Measurements from ENCODE around the gene NKIRAS2. TPM values are rescaled to one million over a fixed set of nuclear protein-coding genes. Genes with fewer than 3 reads are reported as not detected.

Gene NKIRAS2
- polyA plus RNA-seq (2013), result 51.0 and 51.4 TPM in 2 replicates

DNA sequence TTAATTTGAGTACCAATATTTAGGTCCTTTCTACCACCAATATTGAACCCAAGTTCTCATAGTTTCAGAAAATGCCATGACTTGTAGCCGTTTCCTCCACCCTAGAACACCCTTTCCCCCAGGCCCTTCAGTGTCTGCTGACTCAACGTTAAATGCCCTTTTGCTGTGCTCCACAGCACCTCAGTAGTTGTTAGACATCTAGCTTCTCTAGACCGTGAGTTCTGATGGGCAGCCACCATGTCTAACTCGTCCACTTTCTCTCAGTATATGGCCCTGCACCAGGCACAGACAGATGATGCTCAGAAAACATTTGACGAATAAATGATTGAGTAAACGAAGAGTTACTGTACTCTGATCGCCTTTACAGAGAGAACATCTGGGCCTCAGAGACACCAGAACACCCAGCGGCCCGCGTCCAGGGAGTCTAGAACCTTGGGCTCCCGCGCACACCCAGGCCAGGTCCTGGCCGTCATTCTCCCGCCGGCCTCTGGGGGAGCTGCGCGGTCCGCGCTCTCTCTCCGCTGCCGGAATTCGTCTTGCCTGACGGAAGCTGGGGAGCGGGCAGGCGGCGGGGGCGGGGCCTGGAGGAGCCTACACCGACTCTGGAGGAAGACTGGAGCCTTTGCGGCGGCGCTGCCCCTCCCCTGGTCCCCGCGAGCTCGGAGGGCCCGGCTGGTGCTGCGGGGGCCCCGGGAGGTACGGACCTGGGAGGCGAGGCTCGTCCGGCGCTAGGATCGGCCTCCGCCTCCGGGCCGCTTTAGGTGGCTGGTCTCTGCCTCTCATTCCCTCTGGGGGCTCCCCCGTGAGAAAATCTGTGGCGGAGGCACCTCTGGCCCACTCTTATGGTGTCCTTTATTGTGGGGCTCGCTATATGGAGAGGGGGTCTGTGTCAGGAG lies at the start of gene NKIRAS2:
Gene NKIRAS2, plus strand, starts transcription at position 582 of the 896 bp plus-strand sequence. CDS start 1,488 bp downstream, outside the sequence.
- Histone ChIP-seq H3K14ac (ENCODE audit: low read length) (peak within 1 kb of the TSS; percentile 72), H3K4me1 (ENCODE audit: control insufficient read depth in 1 of 2, insufficient read depth in 2 of 2, low read length in 2 of 2) (peaks cover 5 to 15% of the 10 kb centered on the region in 2 experiments), H3K9ac (ENCODE audit: low read length) (peak within 1 kb of the TSS; percentile 94), H3K9me3 (ENCODE audit: insufficient read depth, low read depth, low read length) (peaks cover 3% of the 10 kb centered on the region), H3K79me1 (ENCODE audit: low read length) (peaks cover 18% of the 10 kb centered on the region), H4K91ac (ENCODE audit: low read depth, low read length) (peak within 1 kb of the TSS; percentile 95), H2BK120ac (ENCODE audit: insufficient read depth, low read length, poor library complexity) (peak within 1 kb of the TSS; percentile 77), H4K8ac (ENCODE audit: low read depth, low read length) (peak within 1 kb of the TSS; percentile 98), H2AFZ (ENCODE audit: insufficient read depth, low read length, poor library complexity) (peak within 1 kb of the TSS; percentile 64), H4K12ac (ENCODE audit: low read depth, low read length) (peak within 1 kb of the TSS; percentile 94), H2BK12ac (ENCODE audit: low read length) (no peak within 1 kb of the TSS), H3K23ac (ENCODE audit: low read length) (no peak within 1 kb of the TSS), H3K18ac (ENCODE audit: low read length) (peak within 1 kb of the TSS; percentile 94), H3K36me3 (ENCODE audit: control insufficient read depth in 1 of 2, insufficient read depth in 2 of 2, low read length in 2 of 2) (peaks cover 19 to 30% of the 10 kb centered on the region in 2 experiments), H3K4me2 (ENCODE audit: low read length) (peak within 1 kb of the TSS; percentile 77), H3K79me2 (ENCODE audit: control insufficient read depth, insufficient read depth, low read length, poor library complexity) (peaks cover 17% of the 10 kb centered on the region), H2BK5ac (ENCODE audit: low read depth, low read length, poor library complexity) (peak within 1 kb of the TSS; percentile 76), H3K4me3 (ENCODE audit: low read depth, low read length) (peak within 1 kb of the TSS; percentile 95), H3K27ac (ENCODE audit: low read depth, low read length) (no peak within 1 kb of the TSS), H3K4ac (ENCODE audit: low read depth, low read length) (peak within 1 kb of the TSS; percentile 99), H2AK5ac (ENCODE audit: low read length) (peak within 1 kb of the TSS; percentile 80), H3K27me3 (ENCODE audit: insufficient read depth, low read length) (no peaks in the 10 kb centered on the region)
- DNase-seq, result peak; percentile 91 to 95
- WGBS (ENCODE audit: extremely low coverage, insufficient coverage, insufficient read length), result no CpG with 5 or more reads among the region's 49 CpGs

DNA sequence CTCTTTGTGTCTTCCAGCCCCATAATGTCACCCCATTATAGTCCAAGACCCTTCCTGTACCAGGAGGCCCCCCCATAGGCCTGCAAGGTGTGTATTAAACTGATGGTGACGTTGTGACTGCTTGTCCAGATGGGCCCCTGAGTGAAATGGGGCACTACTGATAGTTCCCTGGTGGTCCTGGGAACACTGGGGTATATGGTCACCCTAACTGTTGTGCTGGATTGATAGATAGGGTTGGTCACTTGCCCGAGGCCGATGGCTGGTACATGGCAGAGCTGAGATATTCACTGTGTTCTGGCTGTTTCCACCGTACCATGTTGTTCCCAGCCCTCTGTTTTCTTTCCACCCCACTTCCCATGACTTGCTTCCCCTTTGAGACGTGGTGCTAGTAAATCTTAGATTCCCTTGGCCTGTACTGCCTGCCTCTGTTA lies 49.0 kb upstream of the NKIRAS2 start:
- no peaks in the 10 kb centered on the region for H3K9me3 ChIP-seq (ENCODE audit: insufficient read depth, low read depth, low read length)
- H3K4me1 ChIP-seq (ENCODE audit: control insufficient read depth in 1 of 2, insufficient read depth in 2 of 2, low read length in 2 of 2), result peaks cover 5 to 6% of the 10 kb centered on the region in 2 experiments
- H2AFZ ChIP-seq (ENCODE audit: insufficient read depth, low read length, poor library complexity), result no peak overlapping the region
- H3K27ac ChIP-seq (ENCODE audit: low read depth, low read length), result no peak overlapping the region
- H3K4ac ChIP-seq (ENCODE audit: low read depth, low read length), result no peak overlapping the region
- H3K4me2 ChIP-seq (ENCODE audit: low read length), result no peak overlapping the region
- no peak overlapping the region for H2BK120ac ChIP-seq (ENCODE audit: insufficient read depth, low read length, poor library complexity)
- H4K12ac ChIP-seq (ENCODE audit: low read depth, low read length), result no peak overlapping the region
- no peak overlapping the region for H4K91ac ChIP-seq (ENCODE audit: low read depth, low read length)
- H3K23ac ChIP-seq (ENCODE audit: low read length), result no peak overlapping the region
- H3K14ac ChIP-seq (ENCODE audit: low read length), result no peak overlapping the region
- peaks cover 6% of the 10 kb centered on the region for H3K79me2 ChIP-seq (ENCODE audit: control insufficient read depth, insufficient read depth, low read length, poor library complexity)
- H3K27me3 ChIP-seq (ENCODE audit: insufficient read depth, low read length), result no peaks in the 10 kb centered on the region
- H3K9ac ChIP-seq (ENCODE audit: low read length), result no peak overlapping the region
- H3K18ac ChIP-seq (ENCODE audit: low read length), result no peak overlapping the region
- peaks cover 6% of the 10 kb centered on the region for H3K79me1 ChIP-seq (ENCODE audit: low read length)
- DNase-seq, result no peak
- WGBS (ENCODE audit: extremely low coverage, insufficient coverage, insufficient read length), result no CpG with 5 or more reads among the region's 5 CpGs
- no peak overlapping the region for H2BK5ac ChIP-seq (ENCODE audit: low read depth, low read length, poor library complexity)
- no peak overlapping the region for H2BK12ac ChIP-seq (ENCODE audit: low read length)
- peaks cover 56 to 62% of the 10 kb centered on the region in 2 experiments for H3K36me3 ChIP-seq (ENCODE audit: control insufficient read depth in 1 of 2, insufficient read depth in 2 of 2, low read length in 2 of 2)
- H3K4me3 ChIP-seq (ENCODE audit: low read depth, low read length), result no peak overlapping the region
- H2AK5ac ChIP-seq (ENCODE audit: low read length), result no peak overlapping the region
- H4K8ac ChIP-seq (ENCODE audit: low read depth, low read length), result no peak overlapping the region

DNA sequence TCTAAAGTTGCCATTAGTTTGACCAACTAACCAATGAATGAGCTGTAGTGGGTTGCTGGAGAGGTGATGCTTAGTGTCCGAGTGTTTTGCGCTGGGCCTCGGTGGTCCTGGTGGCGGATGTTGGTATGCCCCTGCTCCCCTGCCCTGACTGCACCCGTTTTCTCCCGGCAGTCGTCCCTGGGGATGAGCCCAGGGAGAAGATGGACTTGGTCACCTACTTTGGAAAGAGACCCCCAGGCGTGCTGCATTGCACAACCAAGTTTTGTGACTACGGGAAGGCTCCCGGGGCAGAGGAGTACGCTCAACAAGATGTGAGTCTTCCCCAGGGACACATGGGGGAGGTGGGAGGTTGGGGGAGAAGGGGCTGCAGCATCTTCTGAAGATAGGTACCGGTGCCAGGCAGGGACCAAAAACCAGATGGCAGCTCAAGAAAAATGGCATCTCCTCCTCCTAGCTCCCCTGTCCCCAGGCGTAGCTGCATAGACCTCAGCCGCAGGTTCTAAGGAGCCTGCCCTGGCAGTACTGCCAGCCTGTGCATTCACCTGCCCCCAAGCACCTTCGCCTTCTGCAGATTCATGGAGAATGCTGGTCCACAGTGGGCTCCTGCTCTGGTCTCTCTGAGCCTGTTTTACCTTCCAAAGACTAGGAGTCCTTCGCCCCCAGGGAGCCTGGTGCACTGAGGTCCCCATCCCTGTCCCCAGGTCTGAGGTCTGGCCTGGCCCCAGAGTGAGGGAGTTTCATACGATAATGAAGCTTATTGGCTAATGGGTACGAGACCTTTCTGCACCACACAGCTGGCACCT lies 48.0 kb upstream of the NKIRAS2 start:
- WGBS (ENCODE audit: extremely low coverage, insufficient coverage, insufficient read length), result no CpG with 5 or more reads among the region's 18 CpGs
- H3K36me3 ChIP-seq (ENCODE audit: control insufficient read depth in 1 of 2, insufficient read depth in 2 of 2, low read length in 2 of 2), result peaks cover 63 to 72% of the 10 kb centered on the region in 2 experiments
- H3K27ac ChIP-seq (ENCODE audit: low read depth, low read length), result no peak overlapping the region
- H3K79me1 ChIP-seq (ENCODE audit: low read length), result peaks cover 3% of the 10 kb centered on the region
- no peaks in the 10 kb centered on the region for H3K9me3 ChIP-seq (ENCODE audit: insufficient read depth, low read depth, low read length)
- no peak overlapping the region for H4K91ac ChIP-seq (ENCODE audit: low read depth, low read length)
- no peaks in the 10 kb centered on the region for H3K27me3 ChIP-seq (ENCODE audit: insufficient read depth, low read length)
- H3K23ac ChIP-seq (ENCODE audit: low read length), result no peak overlapping the region
- no peak overlapping the region for H3K4me3 ChIP-seq (ENCODE audit: low read depth, low read length)
- no peak overlapping the region for H2AK5ac ChIP-seq (ENCODE audit: low read length)
- H2AFZ ChIP-seq (ENCODE audit: insufficient read depth, low read length, poor library complexity), result no peak overlapping the region
- no peak overlapping the region for H4K8ac ChIP-seq (ENCODE audit: low read depth, low read length)
- no peak overlapping the region for H3K18ac ChIP-seq (ENCODE audit: low read length)
- no peak for DNase-seq
- H2BK12ac ChIP-seq (ENCODE audit: low read length), result no peak overlapping the region
- H3K4ac ChIP-seq (ENCODE audit: low read depth, low read length), result no peak overlapping the region
- H3K4me1 ChIP-seq (ENCODE audit: control insufficient read depth in 1 of 2, insufficient read depth in 2 of 2, low read length in 2 of 2), result peaks cover 5 to 6% of the 10 kb centered on the region in 2 experiments
- H3K79me2 ChIP-seq (ENCODE audit: control insufficient read depth, insufficient read depth, low read length, poor library complexity), result peaks cover 4% of the 10 kb centered on the region
- H2BK120ac ChIP-seq (ENCODE audit: insufficient read depth, low read length, poor library complexity), result no peak overlapping the region
- no peak overlapping the region for H3K4me2 ChIP-seq (ENCODE audit: low read length)
- H4K12ac ChIP-seq (ENCODE audit: low read depth, low read length), result no peak overlapping the region
- H3K9ac ChIP-seq (ENCODE audit: low read length), result no peak overlapping the region
- no peak overlapping the region for H3K14ac ChIP-seq (ENCODE audit: low read length)
- no peak overlapping the region for H2BK5ac ChIP-seq (ENCODE audit: low read depth, low read length, poor library complexity)

DNA sequence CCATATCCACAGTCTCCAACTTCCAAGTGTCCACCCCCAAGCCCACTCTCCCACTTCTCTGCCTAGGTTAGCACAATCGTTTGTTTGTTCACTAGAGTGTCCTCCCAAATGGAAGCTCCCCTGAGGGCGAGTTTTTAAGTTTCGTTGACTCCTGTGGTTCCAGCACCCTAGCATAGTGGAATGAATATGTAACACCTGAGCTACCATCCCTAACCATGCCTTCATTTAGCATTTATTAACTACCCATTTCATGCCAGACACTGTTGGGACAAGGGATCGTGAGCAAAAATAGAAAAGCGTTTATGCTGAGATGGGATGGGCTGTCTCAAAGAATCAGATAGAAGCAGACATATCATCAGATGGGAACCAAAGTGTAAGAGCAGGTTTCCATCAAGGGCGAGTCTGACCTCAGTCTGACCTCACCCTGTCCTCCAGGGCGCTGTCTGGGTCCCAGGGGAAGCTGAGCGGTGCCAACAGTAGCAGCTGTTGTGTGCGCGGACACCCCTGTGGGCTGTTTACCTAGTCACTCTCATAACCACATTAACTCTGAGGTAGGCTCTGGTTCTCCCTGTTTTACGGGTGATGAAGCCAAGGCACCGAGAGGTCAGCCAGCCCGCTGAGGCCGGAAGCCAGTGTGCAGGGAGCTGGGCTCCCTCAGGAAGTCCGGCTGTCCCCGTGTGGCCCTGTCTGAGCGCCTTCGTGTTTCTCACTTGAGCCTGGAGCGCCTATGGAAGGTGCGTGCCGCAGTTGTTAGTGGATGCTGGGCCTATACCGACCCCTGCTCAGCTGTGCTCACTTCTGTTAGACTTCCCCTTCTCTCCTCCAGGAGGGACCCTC lies 47.1 kb upstream of the NKIRAS2 start:
- Histone ChIP-seq H3K79me2 (ENCODE audit: control insufficient read depth, insufficient read depth, low read length, poor library complexity) (no peaks in the 10 kb centered on the region), H3K23ac (ENCODE audit: low read length) (no peak overlapping the region), H2BK12ac (ENCODE audit: low read length) (no peak overlapping the region), H4K12ac (ENCODE audit: low read depth, low read length) (no peak overlapping the region), H2BK5ac (ENCODE audit: low read depth, low read length, poor library complexity) (no peak overlapping the region), H3K4me1 (ENCODE audit: control insufficient read depth in 1 of 2, insufficient read depth in 2 of 2, low read length in 2 of 2) (no peaks in the 10 kb centered on the region), H2AFZ (ENCODE audit: insufficient read depth, low read length, poor library complexity) (no peak overlapping the region), H3K14ac (ENCODE audit: low read length) (no peak overlapping the region), H3K4me3 (ENCODE audit: low read depth, low read length) (no peak overlapping the region), H3K79me1 (ENCODE audit: low read length) (no peaks in the 10 kb centered on the region), H2AK5ac (ENCODE audit: low read length) (no peak overlapping the region), H3K9ac (ENCODE audit: low read length) (no peak overlapping the region), H3K9me3 (ENCODE audit: insufficient read depth, low read depth, low read length) (no peaks in the 10 kb centered on the region), H4K8ac (ENCODE audit: low read depth, low read length) (no peak overlapping the region), H3K4ac (ENCODE audit: low read depth, low read length) (no peak overlapping the region), H3K27me3 (ENCODE audit: insufficient read depth, low read length) (no peaks in the 10 kb centered on the region), H2BK120ac (ENCODE audit: insufficient read depth, low read length, poor library complexity) (no peak overlapping the region), H3K4me2 (ENCODE audit: low read length) (no peak overlapping the region), H3K36me3 (ENCODE audit: control insufficient read depth in 1 of 2, insufficient read depth in 2 of 2, low read length in 2 of 2) (peaks cover 67 to 79% of the 10 kb centered on the region in 2 experiments), H4K91ac (ENCODE audit: low read depth, low read length) (no peak overlapping the region), H3K18ac (ENCODE audit: low read length) (no peak overlapping the region), H3K27ac (ENCODE audit: low read depth, low read length) (no peak overlapping the region)
- DNase-seq, result no peak
- WGBS (ENCODE audit: extremely low coverage, insufficient coverage, insufficient read length), result no CpG with 5 or more reads among the region's 22 CpGs
